RKO (cell line): ENCODE results near the gene DHFR2.
"Not testable (repeated sequence)": the region's sequence is repeated elsewhere in the genome, so short reads cannot be mapped to it uniquely, and the experiment has no call there.

Source experiments
- DNase-seq: peaks from one replicate; pipeline ENCODE4 v3.0.0-alpha.2; 2016; ENCODE audit warnings: low spot score

DHFR2 gene

GRCh38 chr3:94065122-94065521 is 2.4 kb upstream of the DHFR2 start:
- DNase-seq = no peak

- no peak for DNase-seq
These were observed 1.6 kb upstream of the DHFR2 start for GRCh38 chr3:94064243-94064860.

DNA sequence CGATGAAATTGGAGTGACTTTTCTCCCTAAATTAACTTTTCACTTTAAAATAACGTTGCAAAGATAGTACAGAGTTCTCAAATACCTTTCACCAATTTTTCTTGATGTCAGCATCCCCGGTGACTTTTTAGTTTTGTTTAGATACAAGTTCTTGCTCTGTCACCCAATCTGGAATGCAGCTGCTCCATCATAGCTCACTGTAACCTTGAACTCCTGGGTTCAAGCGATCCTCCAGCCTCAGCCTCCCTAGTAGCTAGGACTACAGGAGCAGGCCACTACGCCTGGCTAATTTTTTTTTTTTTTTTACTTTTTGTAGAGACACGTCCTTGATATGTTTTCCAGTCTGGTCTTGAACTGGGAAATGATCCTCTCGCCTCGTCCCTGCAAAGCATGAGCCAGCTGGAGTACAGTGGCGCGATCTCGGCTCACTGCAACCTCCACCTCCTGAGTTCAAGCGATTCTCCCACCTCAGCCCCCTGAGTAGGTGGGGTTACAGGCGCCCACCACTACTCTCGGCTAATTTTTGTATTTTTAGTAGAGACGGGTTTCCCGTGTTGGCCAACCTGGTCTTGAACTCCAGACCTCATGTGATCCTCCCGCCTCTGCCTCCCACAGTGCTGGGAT is 892 bp upstream of the DHFR2 start:
- peak; percentile 49 for DNase-seq

GRCh38 chr3:94061297-94061696 is 1.4 kb downstream of the DHFR2 start:
- no peak for DNase-seq

- DNase-seq = no peak
These were observed 12.2 kb downstream of the DHFR2 start for GRCh38 chr3:94050546-94050945.

GRCh38 chr3:94049267-94049666 is 13.4 kb downstream of the DHFR2 start:
- DNase-seq = no peak

GRCh38 chr3:94046533-94046932 is 16.2 kb downstream of the DHFR2 start:
- DNase-seq = no peak

DNA sequence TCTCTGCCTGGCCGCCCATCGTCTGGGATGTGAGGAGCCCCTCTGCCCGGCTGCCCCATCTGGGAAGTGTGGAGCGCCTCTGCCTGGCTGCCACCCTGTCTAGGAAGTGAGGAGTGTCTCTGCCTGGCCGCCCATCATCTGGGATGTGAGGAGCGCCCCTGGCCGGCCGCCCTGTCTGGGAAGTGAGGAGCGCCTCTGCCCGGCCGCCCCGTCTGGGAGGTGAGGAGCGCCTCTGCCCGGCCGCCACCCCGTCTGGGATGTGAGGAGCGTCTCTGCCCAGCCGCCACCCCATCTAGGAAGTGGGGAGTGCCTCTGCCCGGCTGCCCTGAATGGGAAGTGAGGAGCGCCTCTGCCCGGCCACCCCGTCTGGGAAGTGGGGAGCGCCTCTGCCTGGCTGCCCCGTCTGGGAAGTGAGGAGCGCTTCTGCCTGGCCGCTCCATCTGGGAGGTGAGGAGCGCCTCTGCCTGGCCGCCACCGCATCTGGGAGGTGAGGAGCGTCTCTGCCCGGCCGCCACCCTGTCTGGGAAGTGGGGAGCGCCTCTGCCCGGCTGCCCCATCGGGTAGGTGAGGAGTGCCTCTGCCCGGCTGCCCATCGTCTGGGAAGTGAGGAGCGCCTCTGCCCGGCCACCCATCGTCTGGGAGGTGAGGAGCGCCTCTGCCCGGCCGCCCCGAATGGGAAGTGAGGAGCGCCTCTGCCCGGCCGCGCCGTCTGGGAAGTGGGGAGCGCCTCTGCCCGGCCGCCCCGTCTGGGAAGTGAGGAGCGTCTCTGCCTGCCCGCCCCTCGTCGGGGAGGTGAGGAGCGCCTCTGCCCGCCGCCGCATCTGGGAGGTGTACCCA is 18.4 kb downstream of the DHFR2 start:
- DNase-seq = not testable (repeated sequence)

- no peak for DNase-seq
These were observed 19.4 kb downstream of the DHFR2 start for GRCh38 chr3:94043285-94043684.

- DNase-seq = peak; percentile 72
These were observed 25.7 kb downstream of the DHFR2 start for GRCh38 chr3:94036909-94037507.

DNA sequence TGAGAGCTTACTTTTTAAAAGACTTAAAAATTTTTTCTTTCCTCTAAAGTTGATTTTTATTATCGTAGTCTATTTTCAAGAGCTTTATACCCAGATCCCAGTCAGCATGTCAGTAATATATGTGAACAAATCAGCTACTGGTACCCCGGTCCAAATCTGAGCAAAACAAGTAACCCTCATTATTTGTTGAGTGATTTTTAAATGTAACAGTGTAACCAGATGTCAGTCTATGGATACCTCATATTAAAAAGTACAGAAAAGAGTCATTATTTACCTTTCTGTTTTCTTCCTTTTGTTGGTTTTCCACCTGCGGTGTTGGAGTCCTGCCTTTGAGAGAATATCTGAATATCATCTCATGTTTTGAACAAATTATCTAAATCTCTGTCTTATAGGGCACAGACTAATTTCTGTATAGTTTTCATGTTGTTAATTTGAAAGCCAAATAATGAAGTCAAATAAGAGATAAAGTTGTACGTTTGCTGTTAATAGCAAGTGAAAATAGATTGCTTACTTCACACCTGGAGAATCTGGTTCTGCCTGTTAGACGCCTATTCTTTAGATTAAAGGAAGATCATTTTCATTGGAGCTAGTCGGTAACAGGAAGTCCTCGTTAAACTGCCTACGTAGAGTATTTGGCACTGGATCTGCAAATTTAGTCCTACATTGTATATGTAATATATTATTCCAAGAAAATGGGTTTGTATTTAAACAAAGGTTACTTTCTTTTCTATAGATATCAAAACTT is 34.5 kb downstream of the DHFR2 start, which contains the start of gene STX19:
Gene STX19 (minus strand): TSS at position 505 of the 745 bp plus-strand sequence. CDS start 13,328 bp downstream, outside the sequence.
- DNase-seq = no peak

GRCh38 chr3:94026623-94027022 is 36.1 kb downstream of the DHFR2 start:
- DNase-seq = no peak

GRCh38 chr3:94024385-94024784 is 38.3 kb downstream of the DHFR2 start:
- no peak for DNase-seq

- DNase-seq = no peak
These were observed 42.4 kb downstream of the DHFR2 start for GRCh38 chr3:94020293-94020692.

DNA sequence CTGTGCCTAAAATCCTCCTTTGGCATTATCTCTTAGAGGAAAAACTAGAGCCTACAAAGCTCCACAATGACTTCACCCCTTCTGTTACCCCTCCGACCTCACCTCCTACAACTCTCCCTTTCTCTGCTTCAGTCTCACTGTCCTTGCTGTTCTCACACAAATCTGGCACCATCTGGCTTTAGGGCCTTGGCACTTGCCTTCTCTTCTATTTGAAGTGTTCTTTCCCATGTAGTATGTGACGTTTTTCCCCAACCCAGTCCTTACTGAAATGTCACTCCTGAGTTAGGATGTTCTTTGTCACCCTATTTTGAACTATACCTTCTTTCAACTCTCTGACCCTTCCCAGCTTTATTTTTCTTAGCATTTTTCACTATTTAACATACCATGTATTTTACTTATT is 43.1 kb downstream of the DHFR2 start:
- DNase-seq = no peak

DNA sequence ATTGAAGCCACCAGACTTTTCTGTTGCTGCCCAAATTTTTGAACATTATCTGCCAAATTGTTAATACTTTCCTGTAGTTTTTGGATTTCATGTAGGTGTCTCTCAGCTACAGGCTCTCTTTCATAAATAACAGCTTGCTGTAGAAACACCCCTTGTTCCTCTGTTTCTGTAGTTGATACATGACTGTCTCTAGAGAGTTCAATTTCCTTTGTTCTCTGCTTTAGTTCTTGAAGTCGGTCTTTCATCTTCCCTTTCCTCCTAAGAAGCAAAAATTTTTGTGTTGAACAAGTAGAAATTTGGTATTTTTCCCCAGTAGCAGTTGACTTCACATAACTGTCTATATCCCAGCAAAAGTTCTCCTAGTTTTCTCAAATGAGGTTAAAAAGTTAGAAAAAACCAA is 47.7 kb downstream of the DHFR2 start:
- no peak for DNase-seq

DNA sequence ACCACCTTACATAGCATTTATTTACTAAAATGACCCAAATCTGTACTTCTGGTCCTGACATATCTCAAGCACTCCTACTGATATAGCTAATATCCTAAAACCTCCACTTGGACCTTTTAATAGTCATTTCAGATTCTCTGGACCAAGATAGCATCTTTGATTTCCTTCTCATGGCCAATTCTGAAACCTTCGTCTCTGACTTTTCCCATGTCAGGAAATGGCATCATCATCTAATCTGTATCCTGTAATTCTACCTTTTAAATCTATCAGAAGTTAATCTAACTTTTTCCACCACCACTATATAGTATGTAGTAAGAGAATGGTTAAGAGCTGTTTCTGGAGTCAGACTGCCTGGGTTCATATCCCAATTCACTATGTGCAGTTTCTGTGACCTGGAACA is 50.5 kb downstream of the DHFR2 start:
- DNase-seq = no peak

GRCh38 chr3:94011233-94011711 is 51.4 kb downstream of the DHFR2 start:
- DNase-seq = no peak

DNA sequence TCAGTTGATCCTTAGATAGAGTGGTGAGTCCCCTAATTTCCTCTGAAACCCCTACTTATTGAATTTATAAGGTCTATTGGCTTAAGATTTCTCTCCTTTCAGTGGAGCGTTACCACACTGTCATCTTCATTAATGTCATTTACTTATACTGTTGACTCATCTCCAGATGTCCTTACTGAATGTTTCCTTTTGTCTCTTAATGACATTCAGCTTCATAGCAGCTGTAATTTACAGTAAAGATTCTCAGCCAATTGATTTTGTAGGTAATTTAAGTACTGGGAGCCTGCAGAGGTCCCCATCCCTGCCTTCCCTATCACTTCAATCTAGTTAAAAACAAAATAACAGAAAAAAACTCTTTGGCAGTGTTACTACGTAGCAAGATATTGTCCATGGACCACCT is 53.1 kb downstream of the DHFR2 start:
- DNase-seq = no peak

- no peak for DNase-seq
These were observed 54.5 kb downstream of the DHFR2 start for GRCh38 chr3:94008253-94008652.
